ENCODE measurements around the gene EFNA5.

GRCh38 chr5:107418071-107418470 lies 252.7 kb downstream of the EFNA5 start:
- TF ChIP-seq CTCF (IDR thresholded peaks at IDR 0.05) (no peak), POLR2A (IDR thresholded peaks at IDR 0.05) (no peak)

Data from uterus (tissue), 2 donors.